Right ventricle myocardium superior (tissue), 1 donor: ENCODE results near the gene AHCYL2. TPM values are rescaled to one million over a fixed set of nuclear protein-coding genes. Genes with fewer than 3 reads are reported as not detected.
"Not testable (repeated sequence)": the region's sequence is repeated elsewhere in the genome, so short reads cannot be mapped to it uniquely, and the experiment has no call there.

ENCODE experiments used
- ATAC-seq: fragments of 200-7000 bp; cut with Tn5 transposase; one replicate; pipeline ENCODE4 v1.9.1; 2020; ENCODE audit warnings: mild to moderate bottlenecking; ENCODE audit not compliant: poor library complexity
- DNase-seq: peaks from one replicate; pipeline ENCODE4 v3.0.0-alpha.2; 2020
- intact Hi-C: fragments of 100-400 bp; cut with DNase I; formaldehyde crosslinking; loops from one replicate; pipeline ENCODE4 v1.11.2; 2022
- total RNA-seq: library from RNA; stranded (reverse); fragmentation: NEBNext Ultra II Directional; extraction: Animal tissue kit (Norgen Biotek cat#: 25700); gene quantifications from one replicate; pipeline ENCODE4 v1.2.1, GENCODE V29; 2021
- donor health status: DM: no; HTN: yes; CAD: no; lungs with severe emphysema.

AHCYL2 gene
- total RNA-seq, 1 donor from 2014 or later: 6.7 TPM

GRCh38 chr7:129205987-129206785 lies 18.6 kb upstream of the AHCYL2 start:
- intact Hi-C loops: no loop called here
- ATAC-seq (no peak), DNase-seq (no peak)

DNA sequence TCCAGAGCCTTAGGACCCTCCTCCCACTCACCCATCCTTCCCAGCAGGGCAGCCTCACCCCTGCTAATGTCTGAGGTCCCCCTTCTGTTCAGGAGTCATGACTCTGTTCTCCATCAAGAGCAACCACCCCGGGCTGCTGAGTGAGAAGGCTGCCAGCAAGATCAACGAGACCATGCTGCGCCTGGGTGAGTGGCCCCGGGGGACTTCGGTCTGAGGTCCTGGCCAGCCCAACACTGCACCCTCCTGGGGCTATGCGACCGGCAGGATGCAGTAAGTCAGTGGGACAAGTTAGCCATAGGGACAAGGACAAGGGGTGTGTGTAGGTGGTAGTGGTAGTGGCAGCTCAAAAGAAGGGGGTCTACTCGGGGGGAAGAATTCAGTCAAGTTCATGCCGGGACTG lies 16.2 kb upstream of the AHCYL2 start:
- intact Hi-C loops: no loop called here
- no peak for ATAC-seq
- no peak for DNase-seq

GRCh38 chr7:129209067-129209926 lies 15.5 kb upstream of the AHCYL2 start:
- ATAC-seq (no peak), DNase-seq (no peak)
- intact Hi-C loops: no loop called here

GRCh38 chr7:129210256-129210988 lies 14.4 kb upstream of the AHCYL2 start:
- intact Hi-C loops: loop anchor here (5.0 kb wide), 1 partner anchor 48 kb away; no protein-coding TSS in a partner anchor
- peak; percentile 90 for DNase-seq
- peak; percentile 97 for ATAC-seq

DNA sequence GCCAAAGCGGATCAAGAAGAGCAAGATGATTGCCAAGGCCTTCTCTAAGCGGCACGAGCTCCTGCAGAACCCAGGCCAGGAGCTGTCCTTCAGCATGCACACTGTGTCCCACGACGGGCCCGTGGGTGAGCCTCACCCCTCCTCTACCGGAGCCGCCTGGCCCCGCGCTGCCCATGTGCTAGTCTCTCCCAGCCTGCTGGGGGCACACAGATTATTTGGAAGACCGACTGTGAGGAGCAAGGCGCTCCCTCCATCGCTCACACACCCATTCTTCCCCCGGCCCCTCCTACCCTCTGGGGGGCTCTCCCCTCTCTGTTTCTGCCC lies 13.9 kb upstream of the AHCYL2 start:
- DNase-seq (no peak), ATAC-seq (peak; percentile 40)

GRCh38 chr7:129212126-129212525 lies 12.7 kb upstream of the AHCYL2 start:
- no peak for DNase-seq
- intact Hi-C loops: loop anchor here (5.0 kb wide), 1 partner anchor 50 kb away; no protein-coding TSS in a partner anchor
- no peak for ATAC-seq

More for the DNA sequence above, 13.9 kb upstream of the AHCYL2 start:
- intact Hi-C loops: loop anchor here (5.0 kb wide), 1 partner anchor 49 kb away; no protein-coding TSS in a partner anchor

DNA sequence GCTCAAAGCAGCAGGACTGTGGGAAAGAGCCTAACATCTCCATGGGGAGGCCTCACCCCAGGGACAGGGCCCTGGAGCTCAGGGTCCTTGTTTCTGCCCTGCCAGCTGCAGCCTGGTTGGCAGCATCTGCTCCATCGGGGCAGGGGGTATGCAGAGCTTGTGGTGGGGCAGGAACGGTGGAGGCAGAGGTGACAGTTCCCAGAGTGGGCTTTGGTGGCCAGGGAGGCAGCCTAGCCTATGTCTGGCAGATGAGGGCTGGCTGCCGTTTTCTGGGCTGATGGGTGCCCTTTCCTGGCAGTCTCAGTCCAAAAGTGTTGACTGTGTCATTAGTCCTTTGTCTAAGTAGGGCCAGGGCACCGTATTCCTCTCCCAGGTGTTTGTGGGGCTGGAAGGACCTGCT lies 12.2 kb upstream of the AHCYL2 start:
- no peak for DNase-seq
- ATAC-seq: no peak
- intact Hi-C loops: loop anchor here (5.0 kb wide), 1 partner anchor 50 kb away; no protein-coding TSS in a partner anchor

- intact Hi-C loops: loop anchor here (5.0 kb wide), 1 partner anchor 52 kb away; no protein-coding TSS in a partner anchor
- DNase-seq: no peak
Observed at GRCh38 chr7:129213828-129214227, 11.0 kb upstream of the AHCYL2 start.

GRCh38 chr7:129215691-129216090 lies 9.1 kb upstream of the AHCYL2 start:
- intact Hi-C loops: loop anchor here (5.0 kb wide), 2 partner anchors 82 to 257 kb away; no protein-coding TSS in a partner anchor
- ATAC-seq, DNase-seq: not testable (repeated sequence)

More at GRCh38 chr7:129213828-129214227, 11.0 kb upstream of the AHCYL2 start:
- no peak for ATAC-seq

DNA sequence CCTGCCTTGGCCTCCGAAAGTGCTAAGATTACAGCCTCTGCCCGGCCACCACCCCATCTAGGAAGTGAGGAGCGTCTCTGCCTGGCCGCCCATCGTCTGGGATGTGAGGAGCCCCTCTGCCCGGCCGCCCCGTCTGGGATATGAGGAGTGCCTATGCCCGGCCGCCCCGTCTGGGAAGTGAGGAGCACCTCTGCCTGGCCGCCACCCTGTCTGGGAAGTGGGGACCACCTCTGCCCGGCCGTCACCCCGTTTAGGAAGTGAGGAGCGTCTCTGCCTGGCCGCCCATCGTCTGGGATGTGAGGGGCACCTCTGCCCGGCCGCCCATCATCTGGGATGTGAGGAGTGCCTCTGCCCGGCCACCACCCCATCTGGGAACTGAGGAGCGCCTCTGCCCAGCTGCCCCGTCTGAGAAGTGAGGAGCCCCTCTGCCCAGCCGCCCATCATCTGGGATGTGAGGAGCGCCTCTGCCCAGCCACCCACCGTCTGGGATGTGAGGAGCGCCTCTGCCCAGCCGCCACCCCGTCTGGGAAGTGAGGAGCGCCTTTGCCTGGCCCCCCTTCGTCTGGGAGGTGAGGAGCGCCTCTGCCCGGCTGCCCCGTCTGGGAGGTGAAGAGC lies 8.6 kb upstream of the AHCYL2 start:
- intact Hi-C loops: loop anchor here (5.0 kb wide), 2 partner anchors 81 to 256 kb away; no protein-coding TSS in a partner anchor
- ATAC-seq, DNase-seq: not testable (repeated sequence)

- intact Hi-C loops: loop anchor here (5.0 kb wide), 2 partner anchors 80 to 255 kb away; no protein-coding TSS in a partner anchor
- ATAC-seq, DNase-seq: not testable (repeated sequence)
Observed at GRCh38 chr7:129216821-129217416, 7.9 kb upstream of the AHCYL2 start.

GRCh38 chr7:129218514-129219062 lies 6.2 kb upstream of the AHCYL2 start:
- DNase-seq (peak; percentile 85), ATAC-seq (peak; percentile 94)
- intact Hi-C loops: loop anchor here (5.0 kb wide), 2 partner anchors 79 to 254 kb away; no protein-coding TSS in a partner anchor

GRCh38 chr7:129219166-129219565 lies 5.7 kb upstream of the AHCYL2 start:
- not testable (repeated sequence) for ATAC-seq, DNase-seq
- intact Hi-C loops: loop anchor here (5.0 kb wide), 2 partner anchors 78 to 253 kb away; no protein-coding TSS in a partner anchor

DNA sequence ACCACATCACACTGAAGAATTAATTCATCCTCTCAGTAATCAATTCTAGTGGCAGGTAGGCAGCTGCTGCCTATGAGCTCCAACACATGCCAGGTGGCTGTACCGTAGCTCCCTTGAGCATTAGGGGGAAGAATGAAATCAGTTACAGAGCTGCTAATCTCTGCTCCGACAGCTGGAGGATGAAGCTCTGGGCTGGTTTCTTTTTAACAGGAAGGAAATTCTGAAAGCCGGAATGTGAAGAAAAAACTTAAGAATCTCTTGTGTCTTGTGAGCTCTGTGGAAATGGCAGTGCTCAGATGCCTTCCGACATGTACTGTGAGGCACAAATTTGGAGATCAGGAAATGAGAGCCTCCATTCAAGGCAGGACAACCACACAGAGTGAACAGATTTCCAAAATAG lies 2.8 kb upstream of the AHCYL2 start:
- no peak for DNase-seq
- intact Hi-C loops: no loop called here
- no peak for ATAC-seq

GRCh38 chr7:129225206-129225930 lies 538 bp downstream of the AHCYL2 start:
- DNase-seq (peak; percentile 71), ATAC-seq (peak; percentile 41)
- intact Hi-C loops: no loop called here

- no peak for ATAC-seq
- no peak for DNase-seq
- intact Hi-C loops: no loop called here
Observed at GRCh38 chr7:129225931-129226572, 1.2 kb downstream of the AHCYL2 start.
